SK-N-SH (cell line): ENCODE measurements around the gene PROX1. TPM values are rescaled to one million over a fixed set of nuclear protein-coding genes. Genes with fewer than 3 reads are reported as not detected.

Experiments used
- CTCF ChIA-PET: fragments of 300-600, 350-600 bp; formaldehyde crosslinking; extraction: SDS; loops from one replicate; lab custom pipeline; 2021; lab: Yijun Ruan, JAX
- POLR2A ChIA-PET: fragments of 350-600 bp; sonication (Branson Sonifier 250); formaldehyde crosslinking; extraction: SDS; loops from one replicate; lab custom pipeline; 2020; ENCODE audit warnings: antibody characterized with exemption, inconsistent platforms; lab: Yijun Ruan, JAX
- DNase-seq: peaks from one replicate; pipeline ENCODE4 v3.0.0; 2012
- H2AFZ ChIP-seq: fragments of 200-600 bp; sonication (generic); 2 replicates; pipeline ENCODE4 v1.8.1; 2016; ENCODE audit warnings: antibody characterized with exemption, mild to moderate bottlenecking, low read depth
- H3F3A ChIP-seq: fragments of 200-600 bp; sonication (generic); replicated peaks from 2 replicates; pipeline ENCODE3; 2016; ENCODE audit warnings: antibody characterized with exemption, mild to moderate bottlenecking; ENCODE audit not compliant: insufficient read depth
- H3K27ac ChIP-seq, 2 experiments: fragments of 200-500 bp in 1 of 2; fragments of 200-600 bp in 1 of 2; sonication (Bioruptor generic) in 1 of 2; sonication (generic), shearing (Covaris generic) in 1 of 2; 2 replicates each; pipeline versions ENCODE4 v1.5.1 to v1.6.1; 2014 to 2016; ENCODE audit warnings: low read depth in 2 of 2, inconsistent platforms in 1 of 2, low read length in 1 of 2, mild to moderate bottlenecking in 1 of 2, mixed read lengths in 1 of 2
- H3K27me3 ChIP-seq: fragments of 200-600 bp; sonication (generic), shearing (Covaris generic); 2 replicates; pipeline ENCODE4 v1.6.1; 2016; ENCODE audit warnings: mixed run types; ENCODE audit not compliant: insufficient read depth
- H3K36me3 ChIP-seq, 2 experiments: fragments of 200-500 bp in 1 of 2; fragments of 200-600 bp in 1 of 2; sonication (Bioruptor generic) in 1 of 2; sonication (generic) in 1 of 2; replicated peaks in 1 of 2; 2 replicates each; pipeline versions ENCODE3 to v1.5.1; 2014 to 2016; ENCODE audit warnings: low read length in 1 of 2, mild to moderate bottlenecking in 1 of 2; ENCODE audit not compliant: insufficient read depth in 2 of 2, control insufficient read depth in 1 of 2
- H3K4me1 ChIP-seq, 2 experiments: fragments of 200-500 bp in 1 of 2; fragments of 200-600 bp in 1 of 2; sonication (Bioruptor generic) in 1 of 2; sonication (generic), shearing (Covaris generic) in 1 of 2; 2 replicates each; pipeline versions ENCODE4 v1.5.1 to v1.6.1; 2014 to 2016; ENCODE audit warnings: low read depth in 1 of 2, low read length in 1 of 2, mixed run types in 1 of 2; ENCODE audit not compliant: insufficient read depth in 2 of 2, control insufficient read depth in 1 of 2
- H3K4me2 ChIP-seq: fragments of 200-600 bp; sonication (generic), shearing (Covaris generic); 2 replicates; pipeline ENCODE4 v1.6.1; 2017; ENCODE audit warnings: mixed run types
- H3K4me3 ChIP-seq, 2 experiments: fragments of 200-500 bp in 1 of 2; fragments of 200-600 bp in 1 of 2; sonication (Bioruptor generic) in 1 of 2; sonication (generic), shearing (Covaris generic) in 1 of 2; 2 replicates each; pipeline versions ENCODE4 v1.5.1 to v1.8.1; 2014 to 2016; ENCODE audit warnings: low read depth in 2 of 2, inconsistent platforms in 1 of 2, low read length in 1 of 2, mild to moderate bottlenecking in 1 of 2, mixed read lengths in 1 of 2, moderate library complexity in 1 of 2
- H3K79me2 ChIP-seq: fragments of 200-600 bp; sonication (generic); 2 replicates; pipeline ENCODE4 v1.8.1; 2017; ENCODE audit warnings: mild to moderate bottlenecking; ENCODE audit not compliant: insufficient read depth
- H3K9ac ChIP-seq: fragments of 200-600 bp; sonication (generic); 2 replicates; pipeline ENCODE4 v1.6.1; 2017; ENCODE audit warnings: mixed run types
- H3K9me2 ChIP-seq: fragments of 200-600 bp; sonication (generic); 2 replicates; pipeline ENCODE4 v1.6.1; 2017; ENCODE audit warnings: mixed run types
- H3K9me3 ChIP-seq: fragments of 200-600 bp; sonication (generic); 2 replicates; pipeline ENCODE4 v1.6.1; 2017; ENCODE audit warnings: mixed run types, mild to moderate bottlenecking, moderate library complexity
- H4K20me1 ChIP-seq: fragments of 200-600 bp; sonication (generic); 2 replicates; pipeline ENCODE4 v1.6.1; 2017; ENCODE audit warnings: mild to moderate bottlenecking, mixed run types; ENCODE audit not compliant: insufficient read depth
- CHD2 ChIP-seq: fragments of 150-350 bp; IDR thresholded peaks from 2 replicates; pipeline ENCODE4 v1.6.1; 2018; ENCODE audit warnings: low read length; ENCODE audit not compliant: partially characterized antibody
- EP300 ChIP-seq, 2 experiments: IDR thresholded peaks; 2 replicates each; pipeline versions ENCODE4 v1.4.0 to v1.6.1; 2012; ENCODE audit warnings: borderline replicate concordance in 1 of 2, low read depth in 1 of 2, low read length in 1 of 2
- FOXJ3 ChIP-seq: sonication (generic); formaldehyde crosslinking; IDR thresholded peaks from 2 replicates; pipeline ENCODE4 v1.5.1; 2020; ENCODE audit warnings: mild to moderate bottlenecking, missing genetic modification reagents
- FOXM1 ChIP-seq: IDR thresholded peaks from 2 replicates; pipeline ENCODE4 v1.4.0; 2012; ENCODE audit warnings: low read depth, mild to moderate bottlenecking
- GABPA ChIP-seq: IDR thresholded peaks from 2 replicates; pipeline ENCODE4 v1.4.0; 2012; ENCODE audit warnings: low read depth, mild to moderate bottlenecking
- GATA2 ChIP-seq: sonication (generic); formaldehyde crosslinking; IDR thresholded peaks from 2 replicates; pipeline ENCODE4 v1.5.0; 2020; ENCODE audit warnings: mild to moderate bottlenecking, missing genetic modification reagents
- JUND ChIP-seq: IDR thresholded peaks from 2 replicates; pipeline ENCODE4 v1.4.0; 2012
- MXI1 ChIP-seq: IDR thresholded peaks from 2 replicates; pipeline ENCODE4 v1.6.1; 2012; ENCODE audit warnings: mild to moderate bottlenecking, low read depth, low read length, improper control_type of control experiment
- NFIC ChIP-seq: IDR thresholded peaks from 2 replicates; pipeline ENCODE4 v1.4.0; 2012; ENCODE audit warnings: borderline replicate concordance
- NRF1 ChIP-seq: IDR thresholded peaks from 2 replicates; pipeline ENCODE4 v1.6.1; 2012; ENCODE audit warnings: low read depth, mild to moderate bottlenecking, low read length
- POLR2AphosphoS5 ChIP-seq: IDR thresholded peaks from 2 replicates; pipeline ENCODE4 v1.6.1; 2012; ENCODE audit warnings: low read depth, low read length
- RAD21 ChIP-seq: IDR thresholded peaks from 2 replicates; pipeline ENCODE4 v1.6.1; 2012; ENCODE audit warnings: mild to moderate bottlenecking, low read length
- RCOR1 ChIP-seq: fragments of 150-350 bp; IDR thresholded peaks from 2 replicates; pipeline ENCODE4 v1.6.1; 2017; ENCODE audit warnings: antibody characterized with exemption, low read length
- RXRA ChIP-seq: IDR thresholded peaks from 2 replicates; pipeline ENCODE4 v1.4.0; 2012; ENCODE audit warnings: low read depth, mild to moderate bottlenecking, borderline replicate concordance
- TCF12 ChIP-seq: IDR thresholded peaks from 2 replicates; pipeline ENCODE4 v1.4.0; 2012
- YY1 ChIP-seq: IDR thresholded peaks from 2 replicates; pipeline ENCODE4 v1.4.0; 2012; ENCODE audit warnings: low read depth, mild to moderate bottlenecking
- WGBS: methylation state at CpG from one replicate; pipeline ENCODE4 v1.1.6; 2017; ENCODE audit warnings: low lambda C conversion rate; 5-methylcytosine and 5-hydroxymethylcytosine counted together
- polyA plus RNA-seq, 3 experiments: library from polyadenylated mRNA; depleted of rRNA; stranded (reverse); fragments of >200 nt; gene quantifications; 2 replicates each; pipeline ENCODE4 v1.2.3, GENCODE V29; 2012
- TF ChIP-seq, protein P1 (sequence below): fragments of 200-600 bp; sonication (generic); IDR thresholded peaks from 2 replicates; pipeline ENCODE4 v1.6.1; 2017; ENCODE audit warnings: antibody characterized with exemption, mild to moderate bottlenecking, moderate library complexity
- TF ChIP-seq, protein P2 (sequence below): fragments of 150-350 bp; IDR thresholded peaks from 2 replicates; pipeline ENCODE4 v1.6.1; 2016; ENCODE audit warnings: mild to moderate bottlenecking, low read depth, low read length
- TF ChIP-seq, protein P3 (sequence below): IDR thresholded peaks from 2 replicates; pipeline ENCODE4; 2012
- TF ChIP-seq, protein P4 (sequence below): IDR thresholded peaks from 2 replicates; pipeline ENCODE4 v1.4.0; 2012; ENCODE audit warnings: low read depth

The PROX1 gene
- polyA plus RNA-seq, 1 of the 3 experiments (the other 2 are of a cell fraction): 0.25 TPM

DNA sequence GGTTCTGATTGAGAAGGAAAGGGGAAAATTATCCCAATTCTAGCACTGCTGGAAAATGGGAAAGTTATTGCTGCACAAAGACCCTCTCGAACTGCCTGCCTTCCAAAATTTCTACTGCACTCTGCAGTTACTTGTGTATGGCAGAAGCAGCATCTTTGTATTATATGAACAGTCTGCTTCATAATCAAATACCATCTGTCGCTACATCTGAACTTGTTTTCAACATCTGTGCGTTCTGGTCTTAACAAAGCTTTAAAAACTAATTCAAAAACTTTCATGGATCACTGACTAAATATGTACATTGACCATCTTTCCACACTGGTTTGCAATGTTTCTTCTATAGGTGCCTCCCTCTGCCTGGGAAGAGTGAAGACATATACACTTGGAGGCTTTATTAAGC, 79.2 kb downstream of the PROX1 start:
- DNase-seq: no peak
- H3K27me3 ChIP-seq: no peaks in the 10 kb centered on the region; the same call in 1 of the 2 replicates
- 35% methylated on average over 3 of the region's 3 CpGs for WGBS
- H3K4me1 ChIP-seq: no peaks in the 10 kb centered on the region
- H3K9me3 ChIP-seq: no peaks in the 10 kb centered on the region
- H3K79me2 ChIP-seq: no peaks in the 10 kb centered on the region
- H3K9ac ChIP-seq: no peak overlapping the region
- no peaks in the 10 kb centered on the region for H3K36me3 ChIP-seq
- POLR2A ChIA-PET: no interaction called here
- no peaks in the 10 kb centered on the region for H4K20me1 ChIP-seq
- TF ChIP-seq POLR2AphosphoS5 (no peak), YY1 (no peak), RXRA (no peak), JUND (no peak), GATA2 (CRISPR knock-in tag) (no peak), TCF12 (no peak), CHD2 (no peak), EP300 (IDR thresholded peaks at IDR 0.05; ENCODE audit: borderline replicate concordance in 1 of 2, low read depth in 1 of 2, low read length in 1 of 2) (no peak), NRF1 (no peak), RCOR1 (no peak), FOXM1 (no peak), RAD21 (no peak), NFIC (no peak)
- TF ChIP-seq, protein P1, sequence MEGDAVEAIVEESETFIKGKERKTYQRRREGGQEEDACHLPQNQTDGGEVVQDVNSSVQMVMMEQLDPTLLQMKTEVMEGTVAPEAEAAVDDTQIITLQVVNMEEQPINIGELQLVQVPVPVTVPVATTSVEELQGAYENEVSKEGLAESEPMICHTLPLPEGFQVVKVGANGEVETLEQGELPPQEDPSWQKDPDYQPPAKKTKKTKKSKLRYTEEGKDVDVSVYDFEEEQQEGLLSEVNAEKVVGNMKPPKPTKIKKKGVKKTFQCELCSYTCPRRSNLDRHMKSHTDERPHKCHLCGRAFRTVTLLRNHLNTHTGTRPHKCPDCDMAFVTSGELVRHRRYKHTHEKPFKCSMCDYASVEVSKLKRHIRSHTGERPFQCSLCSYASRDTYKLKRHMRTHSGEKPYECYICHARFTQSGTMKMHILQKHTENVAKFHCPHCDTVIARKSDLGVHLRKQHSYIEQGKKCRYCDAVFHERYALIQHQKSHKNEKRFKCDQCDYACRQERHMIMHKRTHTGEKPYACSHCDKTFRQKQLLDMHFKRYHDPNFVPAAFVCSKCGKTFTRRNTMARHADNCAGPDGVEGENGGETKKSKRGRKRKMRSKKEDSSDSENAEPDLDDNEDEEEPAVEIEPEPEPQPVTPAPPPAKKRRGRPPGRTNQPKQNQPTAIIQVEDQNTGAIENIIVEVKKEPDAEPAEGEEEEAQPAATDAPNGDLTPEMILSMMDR: no peak
- TF ChIP-seq, protein P2, sequence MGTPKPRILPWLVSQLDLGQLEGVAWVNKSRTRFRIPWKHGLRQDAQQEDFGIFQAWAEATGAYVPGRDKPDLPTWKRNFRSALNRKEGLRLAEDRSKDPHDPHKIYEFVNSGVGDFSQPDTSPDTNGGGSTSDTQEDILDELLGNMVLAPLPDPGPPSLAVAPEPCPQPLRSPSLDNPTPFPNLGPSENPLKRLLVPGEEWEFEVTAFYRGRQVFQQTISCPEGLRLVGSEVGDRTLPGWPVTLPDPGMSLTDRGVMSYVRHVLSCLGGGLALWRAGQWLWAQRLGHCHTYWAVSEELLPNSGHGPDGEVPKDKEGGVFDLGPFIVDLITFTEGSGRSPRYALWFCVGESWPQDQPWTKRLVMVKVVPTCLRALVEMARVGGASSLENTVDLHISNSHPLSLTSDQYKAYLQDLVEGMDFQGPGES: no peak
- TF ChIP-seq, protein P3, sequence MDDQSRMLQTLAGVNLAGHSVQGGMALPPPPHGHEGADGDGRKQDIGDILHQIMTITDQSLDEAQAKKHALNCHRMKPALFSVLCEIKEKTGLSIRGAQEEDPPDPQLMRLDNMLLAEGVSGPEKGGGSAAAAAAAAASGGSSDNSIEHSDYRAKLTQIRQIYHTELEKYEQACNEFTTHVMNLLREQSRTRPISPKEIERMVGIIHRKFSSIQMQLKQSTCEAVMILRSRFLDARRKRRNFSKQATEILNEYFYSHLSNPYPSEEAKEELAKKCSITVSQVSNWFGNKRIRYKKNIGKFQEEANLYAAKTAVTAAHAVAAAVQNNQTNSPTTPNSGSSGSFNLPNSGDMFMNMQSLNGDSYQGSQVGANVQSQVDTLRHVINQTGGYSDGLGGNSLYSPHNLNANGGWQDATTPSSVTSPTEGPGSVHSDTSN: no peak
- TF ChIP-seq, all 33 proteins: peak for 0
- Histone ChIP-seq H2AFZ (no peak overlapping the region), H3K4me3 (no peak overlapping the region), H3F3A (no peaks in the 10 kb centered on the region), H3K27ac (no peak overlapping the region), H3K4me2 (no peak overlapping the region), H3K9me2 (no peaks in the 10 kb centered on the region)
- CTCF ChIA-PET: no interaction called here

DNA sequence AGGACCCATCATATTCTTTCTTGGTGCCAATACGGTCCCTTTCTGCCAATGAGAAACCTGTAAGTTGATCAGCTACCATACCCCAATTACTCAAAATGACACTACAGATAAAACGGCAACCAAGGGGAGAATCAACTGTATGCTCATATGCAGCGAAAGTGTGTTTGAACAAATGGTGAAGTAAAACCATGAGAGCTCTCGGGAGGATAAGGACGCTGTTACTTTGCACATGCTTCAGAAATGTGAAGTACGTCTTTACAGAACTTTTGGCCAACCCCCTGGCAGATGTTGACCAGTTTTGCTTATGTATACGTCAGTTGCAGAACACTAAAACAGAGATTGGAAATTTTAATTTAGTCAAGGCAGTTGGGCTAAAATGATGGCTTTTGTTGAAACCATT, 79.6 kb downstream of the PROX1 start:
- H3K9me2 ChIP-seq: no peaks in the 10 kb centered on the region
- DNase-seq: no peak
- H3K27me3 ChIP-seq: no peaks in the 10 kb centered on the region; the same call in 1 of the 2 replicates
- no peak overlapping the region for H3K4me2 ChIP-seq
- H4K20me1 ChIP-seq: no peaks in the 10 kb centered on the region
- no peaks in the 10 kb centered on the region for H3K36me3 ChIP-seq
- no peaks in the 10 kb centered on the region for H3K4me1 ChIP-seq
- H3K27ac ChIP-seq: no peak overlapping the region
- WGBS: 43% methylated on average over 7 of the region's 7 CpGs
- no peak overlapping the region for H3K4me3 ChIP-seq
- H3K9me3 ChIP-seq: no peaks in the 10 kb centered on the region
- no peaks in the 10 kb centered on the region for H3F3A ChIP-seq
- POLR2A ChIA-PET: no interaction called here
- H3K9ac ChIP-seq: no peak overlapping the region
- CTCF ChIA-PET: interaction anchor here (0.8 kb wide), 1 partner anchor 8 kb away, joined by 3 read pairs; no protein-coding TSS in a partner anchor
- no peak overlapping the region for H2AFZ ChIP-seq
- no peaks in the 10 kb centered on the region for H3K79me2 ChIP-seq
- TF ChIP-seq, protein P2: no peak
- no peak for TF ChIP-seq FOXJ3 (CRISPR knock-in tag)
- TF ChIP-seq, protein P4, sequence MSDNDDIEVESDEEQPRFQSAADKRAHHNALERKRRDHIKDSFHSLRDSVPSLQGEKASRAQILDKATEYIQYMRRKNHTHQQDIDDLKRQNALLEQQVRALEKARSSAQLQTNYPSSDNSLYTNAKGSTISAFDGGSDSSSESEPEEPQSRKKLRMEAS: no peak
- TF ChIP-seq, protein P1: no peak
- no peak for TF ChIP-seq GABPA
- no peak for TF ChIP-seq CHD2
- TF ChIP-seq FOXM1: no peak
- no peak for TF ChIP-seq GATA2 (CRISPR knock-in tag)
- no peak for TF ChIP-seq EP300 (IDR thresholded peaks at IDR 0.05; ENCODE audit: borderline replicate concordance in 1 of 2, low read depth in 1 of 2, low read length in 1 of 2)
- TF ChIP-seq RAD21: no peak
- no peak for TF ChIP-seq MXI1
